NCI-H128 (cell line): Measurements from ENCODE around the gene RAPGEF3.
A peak's percentile ranks its signal among the peaks of the same experiment; 100 is the strongest.

Source experiments
- DNase-seq: peaks from one replicate; lab custom pipeline; 2025; ENCODE audit not compliant: unreplicated experiment; lab: John Stamatoyannopoulos, UW

The RAPGEF3 gene

GRCh38 chr12:47722941-47723631 is 35.6 kb downstream of the RAPGEF3 start:
- DNase-seq: no peak

- DNase-seq: no peak
Measured at GRCh38 chr12:47722136-47722834, 36.4 kb downstream of the RAPGEF3 start.

- no peak for DNase-seq
Measured at GRCh38 chr12:47721431-47721973, 37.2 kb downstream of the RAPGEF3 start.

- DNase-seq: no peak
Measured at GRCh38 chr12:47718531-47718930, 40.1 kb downstream of the RAPGEF3 start.

- DNase-seq: peak; percentile 41
Measured at GRCh38 chr12:47717443-47718193, 41.1 kb downstream of the RAPGEF3 start.

- no peak for DNase-seq
Measured at GRCh38 chr12:47717046-47717442, 41.6 kb downstream of the RAPGEF3 start.

- DNase-seq: no peak
Measured at GRCh38 chr12:47715877-47716548, 42.7 kb downstream of the RAPGEF3 start.

GRCh38 chr12:47715393-47715876 is 43.2 kb downstream of the RAPGEF3 start:
- DNase-seq: peak; percentile 72

GRCh38 chr12:47714826-47715386 is 43.8 kb downstream of the RAPGEF3 start:
- DNase-seq: no peak

- DNase-seq: no peak
Measured at GRCh38 chr12:47712171-47712570, 46.5 kb downstream of the RAPGEF3 start.

- no peak for DNase-seq
Measured at GRCh38 chr12:47711448-47711847, 47.2 kb downstream of the RAPGEF3 start.

- no peak for DNase-seq
Measured at GRCh38 chr12:47710278-47710677, 48.4 kb downstream of the RAPGEF3 start.

GRCh38 chr12:47709671-47710070 is 49.0 kb downstream of the RAPGEF3 start:
- no peak for DNase-seq

- DNase-seq: no peak
Measured at GRCh38 chr12:47709237-47709636, 49.4 kb downstream of the RAPGEF3 start.

GRCh38 chr12:47707905-47708543 is 50.7 kb downstream of the RAPGEF3 start:
- DNase-seq: no peak

- DNase-seq: no peak
Measured at GRCh38 chr12:47707355-47707754, 51.3 kb downstream of the RAPGEF3 start.

GRCh38 chr12:47705566-47706425 is 52.9 kb downstream of the RAPGEF3 start, which contains the start of gene RPAP3:
RPAP3 (minus strand) TSS chr12:47706030; CDS start chr12:47702840, 3,190 bp downstream.
- peak; percentile 87 for DNase-seq

- no peak for DNase-seq
Measured at GRCh38 chr12:47705229-47705565, 53.5 kb downstream of the RAPGEF3 start.

- no peak for DNase-seq
Measured at GRCh38 chr12:47704719-47705118, 54.0 kb downstream of the RAPGEF3 start.
